Ishikawa (cell line): Measurements from ENCODE around the gene SRSF4.

Experiments used
- CEBPB ChIP-seq: IDR thresholded peaks from 2 replicates; pipeline ENCODE4 v1.6.1; 2012
- CREB1 ChIP-seq: IDR thresholded peaks from 2 replicates; pipeline ENCODE4 v1.6.1; 2012; ENCODE audit warnings: low read depth
- EGR1 ChIP-seq: IDR thresholded peaks from 2 replicates; pipeline ENCODE4 v1.6.1; 2012
- EP300 ChIP-seq: IDR thresholded peaks from 2 replicates; pipeline ENCODE4 v1.6.1; 2012; ENCODE audit warnings: borderline replicate concordance
- FOXM1 ChIP-seq: IDR thresholded peaks from 2 replicates; pipeline ENCODE4 v1.6.1; 2012; ENCODE audit warnings: low read depth, borderline replicate concordance
- MAX ChIP-seq: IDR thresholded peaks from 2 replicates; pipeline ENCODE4 v1.6.1; 2012
- NFIC ChIP-seq: IDR thresholded peaks from 2 replicates; pipeline ENCODE4 v1.6.1; 2012
- RAD21 ChIP-seq: IDR thresholded peaks from 2 replicates; pipeline ENCODE4 v1.6.1; 2012; ENCODE audit warnings: low read depth
- TAF1 ChIP-seq: IDR thresholded peaks from 2 replicates; pipeline ENCODE4 v1.6.1; 2012; ENCODE audit warnings: low read depth, mild to moderate bottlenecking
- TCF12 ChIP-seq: IDR thresholded peaks from 2 replicates; pipeline ENCODE4 v1.6.1; 2012; ENCODE audit warnings: low read depth
- TEAD4 ChIP-seq: IDR thresholded peaks from 2 replicates; pipeline ENCODE4 v1.6.1; 2012
- USF1 ChIP-seq: IDR thresholded peaks from 2 replicates; pipeline ENCODE4 v1.6.1; 2012
- YY1 ChIP-seq: IDR thresholded peaks from 2 replicates; pipeline ENCODE4 v1.6.1; 2012; ENCODE audit warnings: low read depth
- ZBTB7A ChIP-seq: IDR thresholded peaks from 2 replicates; pipeline ENCODE4 v1.6.1; 2012; ENCODE audit warnings: low read depth
- TF ChIP-seq, protein P1 (sequence below): IDR thresholded peaks from 2 replicates; pipeline ENCODE4 v1.6.1; 2012; ENCODE audit warnings: low read depth, mild to moderate bottlenecking

Gene SRSF4

DNA sequence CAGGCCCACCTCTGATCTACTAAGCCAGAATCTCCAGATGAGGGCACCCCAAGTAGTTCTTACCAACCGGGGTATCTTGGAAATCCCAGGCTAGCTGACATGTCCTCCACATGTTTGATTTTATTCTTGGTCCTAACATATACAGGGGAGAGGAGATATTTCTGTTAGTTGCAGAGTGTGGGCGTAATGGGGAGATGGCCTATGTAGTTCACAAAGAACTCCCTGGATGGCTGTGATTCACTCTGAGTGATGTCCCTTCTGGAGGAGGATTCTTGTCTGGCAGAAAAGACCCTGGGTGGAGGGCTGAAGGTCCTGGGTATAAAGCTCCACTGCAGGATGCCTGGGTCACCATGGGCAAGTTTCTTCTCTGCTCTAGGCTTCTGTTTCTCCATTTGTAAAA, 35.9 kb upstream of the SRSF4 start:
- no peak for TF ChIP-seq MAX
- TF ChIP-seq, protein P1, sequence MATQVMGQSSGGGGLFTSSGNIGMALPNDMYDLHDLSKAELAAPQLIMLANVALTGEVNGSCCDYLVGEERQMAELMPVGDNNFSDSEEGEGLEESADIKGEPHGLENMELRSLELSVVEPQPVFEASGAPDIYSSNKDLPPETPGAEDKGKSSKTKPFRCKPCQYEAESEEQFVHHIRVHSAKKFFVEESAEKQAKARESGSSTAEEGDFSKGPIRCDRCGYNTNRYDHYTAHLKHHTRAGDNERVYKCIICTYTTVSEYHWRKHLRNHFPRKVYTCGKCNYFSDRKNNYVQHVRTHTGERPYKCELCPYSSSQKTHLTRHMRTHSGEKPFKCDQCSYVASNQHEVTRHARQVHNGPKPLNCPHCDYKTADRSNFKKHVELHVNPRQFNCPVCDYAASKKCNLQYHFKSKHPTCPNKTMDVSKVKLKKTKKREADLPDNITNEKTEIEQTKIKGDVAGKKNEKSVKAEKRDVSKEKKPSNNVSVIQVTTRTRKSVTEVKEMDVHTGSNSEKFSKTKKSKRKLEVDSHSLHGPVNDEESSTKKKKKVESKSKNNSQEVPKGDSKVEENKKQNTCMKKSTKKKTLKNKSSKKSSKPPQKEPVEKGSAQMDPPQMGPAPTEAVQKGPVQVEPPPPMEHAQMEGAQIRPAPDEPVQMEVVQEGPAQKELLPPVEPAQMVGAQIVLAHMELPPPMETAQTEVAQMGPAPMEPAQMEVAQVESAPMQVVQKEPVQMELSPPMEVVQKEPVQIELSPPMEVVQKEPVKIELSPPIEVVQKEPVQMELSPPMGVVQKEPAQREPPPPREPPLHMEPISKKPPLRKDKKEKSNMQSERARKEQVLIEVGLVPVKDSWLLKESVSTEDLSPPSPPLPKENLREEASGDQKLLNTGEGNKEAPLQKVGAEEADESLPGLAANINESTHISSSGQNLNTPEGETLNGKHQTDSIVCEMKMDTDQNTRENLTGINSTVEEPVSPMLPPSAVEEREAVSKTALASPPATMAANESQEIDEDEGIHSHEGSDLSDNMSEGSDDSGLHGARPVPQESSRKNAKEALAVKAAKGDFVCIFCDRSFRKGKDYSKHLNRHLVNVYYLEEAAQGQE = no peak
- no peak for TF ChIP-seq NFIC
- TF ChIP-seq RAD21 = no peak
- no peak for TF ChIP-seq USF1

- no peak for TF ChIP-seq USF1
- TF ChIP-seq ZBTB7A = no peak
- TF ChIP-seq NFIC = no peak
- no peak for TF ChIP-seq EP300
- no peak for TF ChIP-seq TAF1
- TF ChIP-seq CREB1 = no peak
- TF ChIP-seq, protein P1 = no peak
- TF ChIP-seq MAX = no peak
- TF ChIP-seq CEBPB = no peak
Measured at GRCh38 chr1:29213055-29213454, 31.4 kb upstream of the SRSF4 start.

- TF ChIP-seq TEAD4 (no peak), EGR1 (no peak), USF1 (no peak), EP300 (no peak), ZBTB7A (no peak), TCF12 (no peak)
Measured at GRCh38 chr1:29211086-29212030, 29.7 kb upstream of the SRSF4 start.

- TF ChIP-seq CEBPB = no peak
- no peak for TF ChIP-seq FOXM1
- TF ChIP-seq, protein P1 = no peak
- TF ChIP-seq TCF12 = no peak
- no peak for TF ChIP-seq USF1
- no peak for TF ChIP-seq CREB1
- TF ChIP-seq ZBTB7A = no peak
- no peak for TF ChIP-seq EGR1
- TF ChIP-seq RAD21 = no peak
- TF ChIP-seq YY1 = no peak
- TF ChIP-seq NFIC = no peak
- TF ChIP-seq MAX = no peak
- TF ChIP-seq EP300 = no peak
- TF ChIP-seq TEAD4 = no peak
- TF ChIP-seq TAF1 = no peak
Measured at GRCh38 chr1:29210278-29211085, 28.8 kb upstream of the SRSF4 start.
